Skeletal muscle satellite cell (primary cell): ENCODE results near the gene SPIRE1.

Experiments used
- H3K27me3 ChIP-seq: 2 replicates; pipeline ENCODE4 v1.7.0; 2013; ENCODE audit warnings: low read length; ENCODE audit not compliant: control insufficient read depth, insufficient read depth
- H3K36me3 ChIP-seq: 2 replicates; pipeline ENCODE4 v1.7.0; 2013; ENCODE audit warnings: mild to moderate bottlenecking, control low read depth, low read length; ENCODE audit not compliant: insufficient read depth
- H3K4me1 ChIP-seq: 2 replicates; pipeline ENCODE4 v1.7.0; 2013; ENCODE audit warnings: low read length; ENCODE audit not compliant: control insufficient read depth, insufficient read depth
- H3K4me2 ChIP-seq: 2 replicates; pipeline ENCODE4 v1.7.0; 2013; ENCODE audit warnings: mild to moderate bottlenecking, low read length
- H3K4me3 ChIP-seq: 2 replicates; pipeline ENCODE4 v1.7.0; 2013; ENCODE audit warnings: low read length
- H3K9ac ChIP-seq: 2 replicates; pipeline ENCODE4 v1.7.0; 2013; ENCODE audit warnings: mild to moderate bottlenecking, low read depth, low read length, moderate library complexity
- H3K9me3 ChIP-seq: replicated peaks from 2 replicates; pipeline ENCODE4 v1.7.0; 2013; ENCODE audit warnings: mild to moderate bottlenecking, control low read depth, low read length

SPIRE1 gene

DNA sequence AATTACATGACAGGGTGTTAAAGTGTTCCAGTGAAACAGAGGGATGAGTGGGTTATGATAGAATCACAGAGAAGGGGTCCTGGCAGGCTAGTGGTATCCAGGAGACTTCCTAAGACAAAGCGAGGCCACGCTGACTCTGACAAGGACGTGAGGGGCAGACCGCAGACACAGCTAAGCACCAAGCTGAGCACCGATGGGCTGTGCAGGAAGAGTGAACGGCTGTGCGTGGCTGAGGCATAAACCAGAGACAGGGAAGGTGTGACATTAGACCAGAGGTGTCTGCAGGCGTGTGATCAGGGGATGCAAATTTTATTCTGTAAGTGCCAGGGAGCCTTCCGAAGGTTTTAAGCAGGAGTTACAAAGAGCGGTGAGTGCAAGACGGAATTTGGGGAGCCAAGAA lies 180.3 kb downstream of the SPIRE1 start:
- no peak overlapping the region for H3K4me2 ChIP-seq

DNA sequence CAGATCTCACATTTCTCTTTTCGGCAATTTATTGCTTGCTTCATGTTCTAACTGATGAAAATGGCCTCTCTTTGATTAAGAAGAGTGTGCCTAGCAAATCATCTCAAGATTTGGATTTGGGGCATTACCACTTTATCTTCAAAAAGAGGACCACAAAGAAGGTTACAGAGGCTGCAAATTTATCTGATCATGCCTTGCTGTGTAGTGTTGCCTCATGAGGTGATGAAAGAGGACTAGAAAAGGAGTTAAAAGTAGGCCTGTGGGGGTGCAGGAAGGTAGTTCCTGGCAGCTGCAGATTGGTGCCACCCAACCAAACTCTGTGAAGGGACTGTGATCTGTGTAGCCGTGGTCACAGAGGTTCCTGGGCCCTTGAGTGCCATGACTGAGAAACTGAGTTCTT lies 181.0 kb downstream of the SPIRE1 start:
- Histone ChIP-seq H3K36me3 (peaks cover 34% of the 10 kb centered on the region), H3K9me3 (no peaks in the 10 kb centered on the region), H3K9ac (no peak overlapping the region), H3K4me3 (no peak overlapping the region), H3K27me3 (no peaks in the 10 kb centered on the region), H3K4me1 (no peaks in the 10 kb centered on the region), H3K4me2 (no peak overlapping the region)

More for the DNA sequence above, 180.3 kb downstream of the SPIRE1 start:
- Histone ChIP-seq H3K27me3 (no peaks in the 10 kb centered on the region), H3K36me3 (peaks cover 34% of the 10 kb centered on the region), H3K4me1 (no peaks in the 10 kb centered on the region), H3K9me3 (no peaks in the 10 kb centered on the region), H3K4me3 (no peak overlapping the region), H3K9ac (no peak overlapping the region)

GRCh38 chr18:12474876-12475275 lies 183.0 kb downstream of the SPIRE1 start:
- Histone ChIP-seq H3K4me1 (no peaks in the 10 kb centered on the region), H3K9me3 (no peaks in the 10 kb centered on the region), H3K4me3 (no peak overlapping the region), H3K4me2 (no peak overlapping the region), H3K27me3 (no peaks in the 10 kb centered on the region), H3K9ac (no peak overlapping the region), H3K36me3 (peaks cover 34% of the 10 kb centered on the region)

GRCh38 chr18:12474146-12474545 lies 183.8 kb downstream of the SPIRE1 start:
- Histone ChIP-seq H3K36me3 (peaks cover 27% of the 10 kb centered on the region), H3K4me3 (no peak overlapping the region), H3K4me2 (no peak overlapping the region), H3K9ac (no peak overlapping the region), H3K9me3 (no peaks in the 10 kb centered on the region), H3K4me1 (no peaks in the 10 kb centered on the region), H3K27me3 (no peaks in the 10 kb centered on the region)

GRCh38 chr18:12470382-12471075 lies 187.4 kb downstream of the SPIRE1 start:
- Histone ChIP-seq H3K27me3 (no peaks in the 10 kb centered on the region), H3K4me2 (no peak overlapping the region), H3K9ac (no peak overlapping the region), H3K4me3 (no peak overlapping the region), H3K9me3 (no peaks in the 10 kb centered on the region), H3K4me1 (no peaks in the 10 kb centered on the region), H3K36me3 (peaks cover 6% of the 10 kb centered on the region)

DNA sequence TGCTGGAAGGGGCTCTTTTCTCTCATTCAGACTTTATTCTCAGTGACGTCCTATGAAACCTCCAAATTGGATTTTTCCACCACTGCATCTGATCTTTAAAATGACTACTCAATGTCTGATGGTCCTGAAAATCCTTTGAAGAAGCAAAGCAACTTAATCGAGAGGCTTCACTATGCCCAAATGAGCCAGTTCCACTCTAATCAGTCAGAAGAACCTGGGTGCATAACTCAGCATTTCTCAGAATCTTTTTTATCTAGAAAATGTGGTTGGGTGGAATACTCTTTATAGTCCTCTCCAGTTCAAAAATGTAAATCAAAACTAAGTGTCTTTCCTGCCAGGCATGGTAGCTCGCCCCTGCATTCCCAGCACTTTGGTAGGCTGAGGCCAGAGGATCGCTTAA lies 189.5 kb downstream of the SPIRE1 start:
- no peak overlapping the region for H3K4me2 ChIP-seq
- H3K36me3 ChIP-seq: peaks cover 11% of the 10 kb centered on the region
- H3K4me1 ChIP-seq: no peaks in the 10 kb centered on the region
- no peaks in the 10 kb centered on the region for H3K9me3 ChIP-seq
- no peak overlapping the region for H3K4me3 ChIP-seq
- no peaks in the 10 kb centered on the region for H3K27me3 ChIP-seq
- H3K9ac ChIP-seq: no peak overlapping the region

- H3K9me3 ChIP-seq: no peaks in the 10 kb centered on the region
- peaks cover 34% of the 10 kb centered on the region for H3K36me3 ChIP-seq
- H3K9ac ChIP-seq: no peak overlapping the region
- H3K4me2 ChIP-seq: no peak overlapping the region
- H3K4me1 ChIP-seq: no peaks in the 10 kb centered on the region
- H3K27me3 ChIP-seq: no peaks in the 10 kb centered on the region
- H3K4me3 ChIP-seq: no peak overlapping the region
These were observed 193.2 kb downstream of the SPIRE1 start for GRCh38 chr18:12464731-12465130.

GRCh38 chr18:12463191-12463590 lies 194.7 kb downstream of the SPIRE1 start:
- no peak overlapping the region for H3K4me2 ChIP-seq
- H3K4me1 ChIP-seq: no peaks in the 10 kb centered on the region
- H3K4me3 ChIP-seq: no peak overlapping the region
- H3K27me3 ChIP-seq: no peaks in the 10 kb centered on the region
- H3K9me3 ChIP-seq: no peaks in the 10 kb centered on the region
- H3K36me3 ChIP-seq: peaks cover 48% of the 10 kb centered on the region
- H3K9ac ChIP-seq: no peak overlapping the region

- H3K27me3 ChIP-seq: no peaks in the 10 kb centered on the region
- no peak overlapping the region for H3K4me3 ChIP-seq
- H3K4me2 ChIP-seq: no peak overlapping the region
- no peaks in the 10 kb centered on the region for H3K4me1 ChIP-seq
- H3K36me3 ChIP-seq: peaks cover 50% of the 10 kb centered on the region
- no peak overlapping the region for H3K9ac ChIP-seq
- no peaks in the 10 kb centered on the region for H3K9me3 ChIP-seq
These were observed 195.7 kb downstream of the SPIRE1 start for GRCh38 chr18:12462242-12462641.

GRCh38 chr18:12461326-12461725 lies 196.6 kb downstream of the SPIRE1 start:
- H3K4me3 ChIP-seq: no peak overlapping the region
- no peaks in the 10 kb centered on the region for H3K27me3 ChIP-seq
- no peak overlapping the region for H3K9ac ChIP-seq
- H3K36me3 ChIP-seq: peaks cover 54% of the 10 kb centered on the region
- H3K4me2 ChIP-seq: no peak overlapping the region
- H3K9me3 ChIP-seq: no peaks in the 10 kb centered on the region
- H3K4me1 ChIP-seq: no peaks in the 10 kb centered on the region

GRCh38 chr18:12460874-12461273 lies 197.0 kb downstream of the SPIRE1 start:
- H3K9me3 ChIP-seq: no peaks in the 10 kb centered on the region
- H3K36me3 ChIP-seq: peaks cover 57% of the 10 kb centered on the region
- H3K4me1 ChIP-seq: no peaks in the 10 kb centered on the region
- no peak overlapping the region for H3K4me2 ChIP-seq
- no peaks in the 10 kb centered on the region for H3K27me3 ChIP-seq
- H3K9ac ChIP-seq: no peak overlapping the region
- no peak overlapping the region for H3K4me3 ChIP-seq

DNA sequence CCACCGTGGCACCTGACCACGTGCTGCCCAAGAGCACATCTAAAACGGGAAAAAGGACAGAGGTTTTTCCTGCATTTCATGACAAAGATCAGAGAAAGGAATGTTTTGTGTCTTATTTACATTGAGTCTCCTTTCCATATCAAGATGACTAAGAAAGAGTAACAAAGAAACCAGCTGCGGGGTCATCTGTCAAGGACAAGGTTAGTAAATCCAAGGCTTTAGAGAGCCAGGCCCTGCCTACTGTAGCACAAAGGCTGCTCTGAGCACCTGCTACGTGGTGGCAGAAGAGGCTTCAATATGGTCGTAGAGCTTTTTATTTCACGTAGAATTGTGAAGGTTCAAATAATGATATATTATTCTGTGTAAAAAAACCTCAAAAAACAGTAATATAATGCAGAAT lies 199.1 kb downstream of the SPIRE1 start:
- no peak overlapping the region for H3K4me2 ChIP-seq
- no peaks in the 10 kb centered on the region for H3K4me1 ChIP-seq

More for the DNA sequence above, 199.1 kb downstream of the SPIRE1 start:
- Histone ChIP-seq H3K9ac (no peak overlapping the region), H3K27me3 (no peaks in the 10 kb centered on the region), H3K4me3 (no peak overlapping the region), H3K9me3 (no peaks in the 10 kb centered on the region), H3K36me3 (peaks cover 57% of the 10 kb centered on the region)
